HG03439 (cell line): ENCODE data around the gene CTRL.

Experiments
- ATAC-seq: cut with Tn5 transposase; IDR thresholded peaks from one replicate; pipeline ENCODE4 v1.9.1; 2021; ENCODE audit warnings: mild to moderate bottlenecking, moderate library complexity; ENCODE audit not compliant: unreplicated experiment

The CTRL gene

DNA sequence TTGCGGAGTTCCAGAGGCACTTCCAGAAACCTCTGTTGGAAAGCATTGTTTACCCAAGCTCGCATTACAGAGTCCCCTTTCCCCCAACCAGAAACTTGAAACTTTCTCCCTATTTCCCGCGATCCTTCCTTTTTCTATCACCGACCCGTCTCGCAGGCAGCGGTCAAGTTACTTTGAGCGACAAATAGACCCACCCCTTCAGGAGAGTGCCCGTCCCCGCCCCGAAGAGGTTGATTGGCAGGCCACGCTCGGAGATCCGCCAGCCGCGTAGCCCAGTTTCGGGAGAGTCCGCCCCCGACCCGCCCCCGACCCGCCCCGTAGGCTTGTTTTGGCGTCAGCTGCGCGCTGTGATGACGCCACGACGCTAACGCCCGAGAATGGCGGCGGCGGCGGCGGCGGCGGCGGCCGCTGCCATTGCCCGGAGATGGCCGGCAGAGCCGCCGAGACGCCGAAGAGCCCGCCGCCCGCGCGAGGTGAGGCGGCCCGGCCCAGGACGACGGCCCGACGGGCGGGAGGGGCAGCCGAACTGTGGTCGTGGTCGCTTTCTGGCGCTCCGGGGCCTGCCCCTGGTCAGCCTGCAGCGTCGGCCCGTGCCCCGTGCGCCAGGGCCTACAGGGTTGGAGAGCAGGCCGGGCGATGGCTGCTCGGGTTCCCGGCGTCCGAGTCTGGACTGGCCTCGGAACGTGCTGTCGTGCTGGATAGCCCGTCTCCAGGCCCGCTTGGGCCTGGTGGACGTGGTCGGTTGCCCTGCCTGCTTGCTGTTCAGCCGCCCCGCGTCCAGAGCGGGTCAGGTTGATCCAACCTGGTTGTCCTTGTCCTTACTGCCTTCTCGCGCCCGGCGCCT is 38.5 kb downstream of the CTRL start, which contains the start of gene PSKH1:
TSS of gene PSKH1 (plus strand) at position 356 of the 844 bp plus-strand sequence. CDS start 15,496 bp downstream, outside the sequence.
- peak; percentile 83 for ATAC-seq

- no peak for ATAC-seq
Measured at GRCh38 chr16:67892375-67892774, 39.3 kb downstream of the CTRL start.

DNA sequence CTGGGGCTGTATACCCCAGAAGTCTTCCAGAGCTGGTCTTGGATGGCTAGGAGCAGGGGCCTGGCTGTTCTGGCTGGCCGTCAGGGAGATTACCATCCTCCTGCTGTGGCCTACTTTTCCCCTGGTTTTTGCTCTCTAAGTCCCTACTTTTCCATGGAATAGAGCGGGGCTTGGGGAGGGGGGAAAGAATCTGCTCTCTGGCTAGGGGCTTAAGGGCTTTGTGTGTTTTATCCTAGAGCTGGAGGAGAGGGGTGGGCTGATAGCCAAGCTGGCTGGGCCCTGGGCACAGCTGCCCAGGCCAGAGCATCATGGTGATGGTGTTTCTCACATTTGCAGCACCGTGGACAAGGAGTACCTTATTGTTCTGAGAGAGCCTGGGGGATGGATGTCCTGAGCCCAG is 43.3 kb downstream of the CTRL start:
- ATAC-seq: no peak

- ATAC-seq: no peak
Measured at GRCh38 chr16:67886387-67886786, 45.3 kb downstream of the CTRL start.

- no peak for ATAC-seq
Measured at GRCh38 chr16:67885976-67886375, 45.7 kb downstream of the CTRL start.

GRCh38 chr16:67885545-67885944 is 46.1 kb downstream of the CTRL start:
- ATAC-seq: no peak

GRCh38 chr16:67884684-67885083 is 47.0 kb downstream of the CTRL start, which contains the start of gene NRN1L:
TSS of gene NRN1L (plus strand) at chr16:67884885. CDS start at chr16:67884904, 19 bp downstream.
- ATAC-seq: no peak

- no peak for ATAC-seq
Measured at GRCh38 chr16:67883872-67884261, 47.8 kb downstream of the CTRL start.

DNA sequence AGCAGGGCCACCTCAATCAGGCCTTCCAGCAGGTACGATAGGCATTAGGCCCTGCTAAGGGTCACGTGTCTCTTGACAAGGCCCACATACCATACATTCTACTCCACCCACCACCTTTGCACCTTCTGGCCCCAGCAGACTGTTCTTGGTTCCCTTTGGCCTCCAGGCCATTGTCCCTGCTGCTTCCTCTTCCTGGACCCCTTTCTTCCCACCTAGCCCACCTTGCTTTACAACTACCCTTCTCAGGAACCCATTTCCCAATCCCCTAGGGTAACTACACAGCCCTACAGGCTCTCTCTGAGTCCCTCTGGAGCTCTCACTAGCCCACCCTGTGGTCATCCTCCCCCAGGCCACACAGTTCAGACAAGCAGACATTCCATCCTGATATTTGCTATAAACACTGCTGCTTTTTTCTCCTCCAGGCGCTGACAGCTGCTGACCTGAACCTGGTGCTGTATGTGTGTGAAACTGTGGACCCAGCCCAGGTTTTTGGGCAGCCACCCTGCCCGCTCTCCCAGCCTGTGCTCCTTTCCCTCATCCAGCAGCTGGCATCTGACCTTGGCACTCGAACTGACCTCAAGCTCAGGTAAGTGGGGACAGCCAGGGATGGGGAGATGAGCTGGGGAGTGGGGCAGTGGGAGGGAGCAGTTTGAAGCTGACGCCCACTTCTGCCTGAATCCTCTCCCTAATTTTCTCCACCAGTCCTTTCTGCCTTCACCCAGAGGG is 48.4 kb downstream of the CTRL start:
- no peak for ATAC-seq

GRCh38 chr16:67882374-67883145 is 49.1 kb downstream of the CTRL start:
- ATAC-seq: no peak

DNA sequence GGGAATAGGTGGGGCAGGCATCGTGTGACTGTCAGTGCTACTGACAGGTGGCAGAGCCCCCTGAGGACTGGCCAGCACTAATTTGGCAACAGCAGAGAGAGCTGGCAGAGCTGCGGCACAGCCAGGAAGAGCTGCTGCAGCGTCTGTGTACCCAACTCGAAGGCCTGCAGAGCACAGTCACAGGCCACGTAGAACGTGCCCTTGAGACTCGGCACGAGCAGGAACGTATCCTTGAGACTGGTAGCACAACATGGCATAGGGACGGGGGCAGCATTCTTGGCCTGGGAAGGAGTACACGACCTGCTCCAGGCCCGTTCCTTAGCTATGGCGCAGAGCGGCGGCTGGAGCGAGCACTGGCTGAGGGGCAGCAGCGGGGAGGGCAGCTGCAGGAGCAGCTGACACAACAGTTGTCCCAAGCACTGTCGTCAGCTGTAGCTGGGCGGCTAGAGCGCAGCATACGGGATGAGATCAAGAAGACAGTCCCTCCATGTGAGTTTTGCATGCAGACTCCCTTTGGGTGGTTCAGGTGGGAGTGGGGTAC is 50.0 kb downstream of the CTRL start:
- ATAC-seq: no peak

DNA sequence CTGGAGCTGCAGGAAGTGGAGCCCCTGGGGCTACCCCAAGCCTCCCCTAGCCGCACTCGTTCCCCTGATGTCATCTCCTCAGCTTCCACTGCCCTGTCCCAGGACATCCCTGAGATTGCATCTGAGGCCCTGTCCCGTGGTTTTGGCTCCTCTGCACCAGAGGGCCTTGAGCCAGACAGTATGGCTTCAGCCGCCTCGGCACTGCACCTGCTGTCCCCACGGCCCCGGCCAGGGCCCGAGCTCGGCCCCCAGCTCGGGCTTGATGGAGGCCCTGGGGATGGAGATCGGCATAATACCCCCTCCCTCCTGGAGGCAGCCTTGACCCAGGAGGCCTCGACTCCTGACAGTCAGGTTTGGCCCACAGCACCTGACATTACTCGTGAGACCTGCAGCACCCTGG is 51.1 kb downstream of the CTRL start:
- no peak for ATAC-seq

GRCh38 chr16:67879936-67880335 is 51.7 kb downstream of the CTRL start:
- no peak for ATAC-seq
